Measurements from ENCODE around the gene ACP5. TPM values are rescaled to one million over a fixed set of nuclear protein-coding genes. Genes with fewer than 3 reads are reported as not detected.

Gene ACP5
- total RNA-seq, 2 donors from 2014 or later = 8.0 to 22.4 TPM

DNA sequence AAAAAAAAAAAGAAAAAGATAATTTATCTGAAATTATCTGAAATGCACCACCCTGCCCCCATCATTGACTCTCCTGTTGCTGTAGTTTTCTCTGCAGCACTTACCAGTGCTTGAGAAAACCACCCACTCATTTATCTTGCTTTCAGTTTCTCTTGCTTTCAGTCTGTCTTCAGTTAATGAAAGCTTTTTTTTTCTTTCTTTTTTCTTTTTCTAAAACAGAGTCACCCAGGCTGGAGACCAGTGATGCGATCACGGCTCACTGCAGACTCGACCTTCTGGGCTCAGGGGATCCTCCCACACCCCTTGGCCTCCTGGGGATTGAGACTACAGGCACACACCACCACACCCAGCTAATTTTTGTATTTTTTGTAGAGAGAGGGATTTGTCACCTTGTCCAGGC lies 4.3 kb upstream of the ACP5 start:
- H3K9me3 ChIP-seq = no peaks in the 10 kb centered on the region
- DNase-seq (peak in 1 of 4 donors; percentile 10), ATAC-seq (peak; percentile 30)
- intact Hi-C loops (cut with DNase I) = loop anchor here (10.0 kb wide), 1 partner anchor 287 kb away; the partner anchor contains the start of gene TSPAN16
- H3K27ac ChIP-seq = peak overlapping the region; percentile 40 to 87 (median 85)
- H3K4me1 ChIP-seq = peaks cover 31% of the 10 kb centered on the region
- 32 to 51% methylated on average over 3 of the region's 3 CpGs for WGBS, 2 donors
- TF ChIP-seq, protein P1, sequence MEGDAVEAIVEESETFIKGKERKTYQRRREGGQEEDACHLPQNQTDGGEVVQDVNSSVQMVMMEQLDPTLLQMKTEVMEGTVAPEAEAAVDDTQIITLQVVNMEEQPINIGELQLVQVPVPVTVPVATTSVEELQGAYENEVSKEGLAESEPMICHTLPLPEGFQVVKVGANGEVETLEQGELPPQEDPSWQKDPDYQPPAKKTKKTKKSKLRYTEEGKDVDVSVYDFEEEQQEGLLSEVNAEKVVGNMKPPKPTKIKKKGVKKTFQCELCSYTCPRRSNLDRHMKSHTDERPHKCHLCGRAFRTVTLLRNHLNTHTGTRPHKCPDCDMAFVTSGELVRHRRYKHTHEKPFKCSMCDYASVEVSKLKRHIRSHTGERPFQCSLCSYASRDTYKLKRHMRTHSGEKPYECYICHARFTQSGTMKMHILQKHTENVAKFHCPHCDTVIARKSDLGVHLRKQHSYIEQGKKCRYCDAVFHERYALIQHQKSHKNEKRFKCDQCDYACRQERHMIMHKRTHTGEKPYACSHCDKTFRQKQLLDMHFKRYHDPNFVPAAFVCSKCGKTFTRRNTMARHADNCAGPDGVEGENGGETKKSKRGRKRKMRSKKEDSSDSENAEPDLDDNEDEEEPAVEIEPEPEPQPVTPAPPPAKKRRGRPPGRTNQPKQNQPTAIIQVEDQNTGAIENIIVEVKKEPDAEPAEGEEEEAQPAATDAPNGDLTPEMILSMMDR (IDR thresholded peaks at IDR 0.05) = no peak
- TF ChIP-seq POLR2A (IDR thresholded peaks at IDR 0.05) = no peak
- no peaks in the 10 kb centered on the region for H3K36me3 ChIP-seq (replicated peaks in 1 of 2; ENCODE audit: insufficient read depth in 1 of 2, low read depth in 2 of 2)
- no peak overlapping the region for H3K4me3 ChIP-seq
- no peaks in the 10 kb centered on the region for H3K27me3 ChIP-seq

DNA sequence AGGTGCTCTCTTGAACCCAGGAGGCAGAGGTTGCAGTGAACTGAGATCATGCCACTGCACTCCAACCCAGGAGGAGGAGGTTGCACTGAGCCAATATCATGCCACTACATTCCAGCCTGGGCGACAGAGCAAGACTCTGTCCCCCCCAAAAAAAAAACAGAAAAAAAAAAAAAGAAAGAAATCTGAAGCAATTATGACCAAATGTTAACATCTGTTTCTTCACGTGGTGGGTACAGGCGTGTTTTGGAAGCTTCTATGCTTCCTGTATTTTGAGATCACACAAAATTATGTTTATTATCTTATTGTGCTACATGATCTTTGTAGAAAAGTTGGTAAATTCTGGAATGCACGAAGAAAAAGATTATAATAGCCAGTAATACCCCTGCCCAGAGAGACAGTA lies 2.7 kb upstream of the ACP5 start:
- Histone ChIP-seq H3K9me3 (no peaks in the 10 kb centered on the region), H3K27me3 (no peaks in the 10 kb centered on the region), H3K4me3 (no peak overlapping the region), H3K4me1 (peaks cover 31% of the 10 kb centered on the region), H3K27ac (no peak overlapping the region), H3K36me3 (replicated peaks in 1 of 2; ENCODE audit: insufficient read depth in 1 of 2, low read depth in 2 of 2) (no peaks in the 10 kb centered on the region)
- TF ChIP-seq, protein P1 (IDR thresholded peaks at IDR 0.05) = no peak
- TF ChIP-seq POLR2A (IDR thresholded peaks at IDR 0.05) = no peak
- ATAC-seq (no peak), DNase-seq (no peak)
- intact Hi-C loops (cut with DNase I) = loop anchor here (10.0 kb wide), 1 partner anchor 285 kb away; the partner anchor contains the start of gene TSPAN16
- 74 to 76% methylated on average over 4 of the region's 4 CpGs for WGBS, 2 donors

DNA sequence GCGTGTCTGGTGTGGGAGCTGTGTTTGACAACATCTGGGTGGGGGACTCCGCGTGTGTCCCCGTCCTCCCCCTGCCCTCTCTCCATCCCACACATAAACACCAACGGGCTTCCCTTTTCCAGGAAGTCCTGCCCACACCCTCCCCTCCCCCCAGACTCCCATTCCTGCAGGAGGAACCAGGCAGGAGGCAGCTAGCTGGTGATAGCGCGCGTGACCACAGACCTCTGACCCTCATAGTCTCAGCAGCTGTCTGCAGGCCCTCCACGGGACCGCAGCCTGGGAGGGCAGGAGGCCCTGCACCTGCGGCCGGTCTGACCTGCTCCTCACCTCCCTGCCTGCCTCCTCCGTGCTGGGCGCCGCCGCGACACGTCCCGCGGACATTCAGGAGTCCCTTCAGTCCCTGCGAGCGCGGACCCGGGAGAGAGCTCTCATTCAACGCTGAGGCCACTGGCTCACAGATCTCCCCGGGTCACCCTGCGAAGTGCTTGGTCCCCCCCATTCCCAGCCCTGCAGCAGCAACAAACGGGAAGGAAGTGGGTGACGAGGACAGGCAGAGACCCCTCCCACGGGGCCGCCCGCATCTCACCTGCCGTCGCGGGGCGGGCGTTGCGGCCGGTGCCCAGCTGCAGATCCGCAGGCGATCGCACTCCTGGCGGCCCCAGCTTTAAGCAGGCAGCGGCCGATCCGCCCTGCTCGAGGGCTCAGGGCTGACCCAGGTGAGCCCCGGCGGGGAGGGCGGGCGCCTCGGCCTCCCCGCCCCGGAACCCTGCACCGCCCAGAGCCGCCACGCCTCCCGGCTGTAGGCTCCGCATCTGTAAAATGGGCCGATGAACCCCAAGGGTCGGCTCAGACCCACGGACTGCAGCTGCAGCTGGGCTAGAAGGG lies 1.1 kb upstream of the ACP5 start:
- peak in 3 of 4 donors; percentile 36 to 64 (median 61) for DNase-seq
- WGBS, 2 donors = 19 to 37% methylated on average over 14 to 57 of the region's 62 CpGs

DNA sequence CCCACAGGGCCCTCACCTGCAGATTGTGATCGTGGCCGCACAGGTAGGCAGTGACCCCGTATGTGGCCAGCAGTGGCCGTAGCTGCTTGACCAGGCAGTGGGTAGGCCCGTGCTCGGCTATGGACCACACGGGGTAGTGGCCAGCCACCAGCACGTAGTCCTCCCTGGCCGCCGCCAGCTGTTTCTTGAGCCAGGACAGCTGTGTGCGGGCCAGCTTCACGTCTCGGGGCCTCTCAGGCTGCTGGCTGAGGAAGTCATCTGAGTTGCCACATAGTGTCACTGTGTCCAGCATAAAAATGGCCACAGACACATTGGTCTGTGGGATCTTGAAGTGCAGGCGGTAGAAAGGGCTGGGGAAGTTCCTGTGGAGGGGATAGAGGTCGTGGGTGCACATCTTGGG lies 1.2 kb downstream of the ACP5 start:
- H3K4me3 ChIP-seq = no peak overlapping the region
- 78 to 88% methylated on average over 2 to 8 of the region's 15 CpGs for WGBS, 2 donors

More for the DNA sequence above, 1.1 kb upstream of the ACP5 start:
- intact Hi-C loops (cut with DNase I) = no loop called here
- H3K4me3 ChIP-seq = no peak overlapping the region
- H3K27ac ChIP-seq = peak overlapping the region in 2 of 4 donors; percentile 48 to 55
- no peaks in the 10 kb centered on the region for H3K27me3 ChIP-seq
- peaks cover 31% of the 10 kb centered on the region for H3K4me1 ChIP-seq
- H3K36me3 ChIP-seq (replicated peaks in 1 of 2; ENCODE audit: insufficient read depth in 1 of 2, low read depth in 2 of 2) = no peaks in the 10 kb centered on the region
- ATAC-seq = peak; percentile 16
- TF ChIP-seq, protein P1 (IDR thresholded peaks at IDR 0.05) = no peak
- TF ChIP-seq POLR2A (IDR thresholded peaks at IDR 0.05) = peak in 1 of 3 donors; percentile 39
- H3K9me3 ChIP-seq = no peaks in the 10 kb centered on the region

More for the DNA sequence above, 1.2 kb downstream of the ACP5 start:
- Histone ChIP-seq H3K27me3 (no peaks in the 10 kb centered on the region), H3K27ac (no peak overlapping the region), H3K9me3 (no peaks in the 10 kb centered on the region), H3K4me1 (peaks cover 19% of the 10 kb centered on the region), H3K36me3 (replicated peaks in 1 of 2; ENCODE audit: insufficient read depth in 1 of 2, low read depth in 2 of 2) (no peaks in the 10 kb centered on the region)
- intact Hi-C loops (cut with DNase I) = no loop called here
- no peak for DNase-seq
- no peak for ATAC-seq
- TF ChIP-seq, protein P1 (IDR thresholded peaks at IDR 0.05) = no peak
- no peak for TF ChIP-seq POLR2A (IDR thresholded peaks at IDR 0.05)
